Bone marrow (tissue), 2 donors: ENCODE results near the gene SAC3D1.

ENCODE experiments used
- DNase-seq, 2 donors: peaks; one replicate each; lab custom pipeline; 2025; lab: John Stamatoyannopoulos, UW

SAC3D1 gene

DNA sequence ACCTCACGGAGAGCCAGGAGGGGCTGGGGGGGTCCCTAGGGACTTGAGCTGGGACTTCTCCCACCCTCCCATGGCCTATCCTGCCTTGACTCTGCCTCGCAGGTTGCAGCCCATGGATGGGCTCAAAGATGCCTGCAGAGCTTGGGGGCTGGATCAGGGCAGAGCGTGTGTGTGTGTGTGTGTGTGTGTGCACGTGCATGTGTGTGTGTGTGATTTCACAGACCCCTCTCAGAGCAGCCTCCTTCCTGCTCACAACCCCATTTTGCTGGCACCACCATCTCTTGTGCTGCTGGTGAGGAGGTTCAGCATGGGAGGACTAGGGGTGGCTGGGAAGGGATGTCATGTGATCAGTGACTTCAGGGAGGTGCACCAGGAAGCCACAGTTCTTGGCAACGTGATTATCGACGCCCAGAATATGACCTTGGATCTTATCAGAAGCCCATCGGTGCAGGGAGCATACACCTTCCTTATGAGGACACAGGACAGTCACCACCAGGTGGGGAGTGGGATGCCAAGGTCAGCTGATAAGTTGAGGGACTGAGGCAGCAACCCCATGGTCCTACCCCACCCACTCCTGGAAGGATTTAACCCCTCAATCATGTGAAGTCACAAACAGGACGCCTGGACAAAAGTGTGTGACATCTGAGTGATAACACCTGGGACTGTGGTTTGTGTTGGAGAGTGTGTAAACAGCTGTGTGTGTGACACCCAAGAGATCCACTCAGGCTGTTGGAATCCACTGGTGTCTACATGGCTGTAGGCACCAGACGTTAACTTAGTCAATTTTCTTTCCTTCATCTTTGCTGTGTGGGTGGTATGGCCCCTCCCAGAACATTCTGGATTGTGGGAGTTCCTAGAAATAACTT lies 19.2 kb downstream of the SAC3D1 start:
- no peak for DNase-seq

DNA sequence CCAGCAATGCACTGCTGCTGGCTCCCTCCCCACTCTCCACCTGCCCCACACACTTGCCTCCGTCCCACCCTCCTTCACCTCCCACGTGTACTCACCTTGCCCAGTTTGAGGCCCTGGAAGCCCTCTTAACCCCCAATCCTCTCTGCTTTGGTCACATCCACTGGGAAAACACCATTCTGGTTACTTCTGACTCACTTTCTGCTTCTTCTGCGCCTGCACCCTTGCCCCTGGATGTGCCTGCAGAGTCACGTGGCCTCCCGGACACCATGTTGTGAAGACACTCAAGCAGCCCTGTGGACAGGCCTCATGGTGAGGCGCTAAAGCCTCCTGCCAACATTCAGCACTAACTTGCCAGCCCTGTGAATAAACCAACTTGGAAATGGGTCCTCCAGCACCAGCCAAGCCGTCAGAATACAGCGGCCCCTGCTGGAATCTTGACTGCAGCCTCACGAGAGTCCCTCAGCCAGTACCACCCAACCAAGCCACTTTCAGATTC lies 20.0 kb downstream of the SAC3D1 start:
- no peak for DNase-seq

DNA sequence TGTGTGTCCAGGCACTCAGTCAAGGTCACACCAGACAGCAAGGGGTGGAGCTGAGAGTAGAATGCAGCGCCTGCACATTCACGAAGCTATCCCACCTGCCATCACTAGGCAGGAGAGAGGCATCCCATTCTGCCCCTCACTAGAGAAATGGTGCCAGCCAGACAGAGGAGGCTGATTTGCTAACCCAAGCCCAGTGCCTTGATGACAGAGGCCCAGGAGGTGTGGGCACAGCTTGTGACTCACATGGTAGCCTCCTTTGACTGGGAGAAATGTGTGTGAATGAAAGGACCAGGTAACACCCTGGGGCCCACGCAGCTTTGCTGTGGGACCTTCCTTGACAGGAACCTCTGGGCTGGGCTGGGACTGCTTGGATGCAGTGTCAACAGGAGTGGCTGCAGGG lies 22.5 kb downstream of the SAC3D1 start:
- no peak for DNase-seq

DNA sequence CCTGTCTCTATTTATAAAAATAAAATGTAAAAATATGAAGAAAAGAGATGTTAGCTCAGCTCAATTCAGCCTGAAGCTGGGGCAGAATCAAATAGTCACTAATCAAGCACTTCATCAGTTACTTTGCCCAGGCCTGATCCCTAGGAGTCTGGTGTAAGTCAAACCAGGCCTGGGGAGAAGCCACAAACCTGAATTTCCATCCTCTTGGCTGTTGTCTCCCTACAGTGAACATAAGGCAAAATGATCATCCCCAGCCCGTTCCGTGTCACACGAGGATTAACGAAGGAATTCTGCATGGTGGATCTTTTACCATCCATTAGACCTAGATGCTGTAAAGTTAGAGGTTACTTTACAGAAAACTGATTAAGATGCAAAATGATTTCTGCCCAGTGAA lies 23.8 kb downstream of the SAC3D1 start:
- DNase-seq: no peak

DNA sequence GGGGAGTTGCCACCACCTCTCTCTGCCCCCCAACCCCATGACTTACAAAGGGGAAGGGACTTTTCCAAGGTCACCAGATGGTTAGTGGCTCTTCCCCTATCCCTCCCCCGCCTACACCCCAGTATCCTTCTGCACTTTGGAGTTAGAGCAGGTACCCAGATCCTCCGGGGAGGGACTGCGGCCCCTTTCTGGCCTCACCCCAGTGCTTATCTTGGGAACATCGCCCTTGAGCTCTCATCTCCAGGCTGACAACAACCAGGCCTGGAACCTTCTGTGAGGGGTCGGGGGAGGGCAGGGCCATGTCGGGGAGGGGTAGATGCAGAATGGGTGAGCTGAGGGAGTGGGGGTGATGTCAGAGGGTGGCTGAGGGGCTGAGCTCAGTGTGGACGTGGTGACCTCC lies 24.8 kb downstream of the SAC3D1 start:
- DNase-seq: no peak

DNA sequence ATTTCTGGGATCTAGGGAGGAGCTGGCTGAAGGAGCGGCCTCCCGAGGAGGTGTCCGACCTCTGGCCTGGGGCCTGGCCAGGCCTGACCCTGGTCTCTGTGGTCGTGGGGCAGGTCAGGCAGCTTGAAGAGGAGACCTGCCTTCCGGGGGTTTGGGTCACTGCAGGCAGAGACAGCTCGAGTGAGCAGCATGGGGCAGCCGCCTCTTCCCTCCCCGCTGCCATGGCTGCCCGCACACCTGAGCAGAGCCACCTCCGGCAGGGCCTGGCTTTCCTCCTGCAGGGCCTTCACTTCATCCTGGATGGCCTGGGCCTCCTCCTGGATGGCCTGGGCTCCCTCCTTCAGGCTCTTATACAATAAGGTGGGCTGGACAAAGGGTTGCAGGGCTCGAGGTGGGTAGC lies 25.3 kb downstream of the SAC3D1 start:
- DNase-seq: no peak

DNA sequence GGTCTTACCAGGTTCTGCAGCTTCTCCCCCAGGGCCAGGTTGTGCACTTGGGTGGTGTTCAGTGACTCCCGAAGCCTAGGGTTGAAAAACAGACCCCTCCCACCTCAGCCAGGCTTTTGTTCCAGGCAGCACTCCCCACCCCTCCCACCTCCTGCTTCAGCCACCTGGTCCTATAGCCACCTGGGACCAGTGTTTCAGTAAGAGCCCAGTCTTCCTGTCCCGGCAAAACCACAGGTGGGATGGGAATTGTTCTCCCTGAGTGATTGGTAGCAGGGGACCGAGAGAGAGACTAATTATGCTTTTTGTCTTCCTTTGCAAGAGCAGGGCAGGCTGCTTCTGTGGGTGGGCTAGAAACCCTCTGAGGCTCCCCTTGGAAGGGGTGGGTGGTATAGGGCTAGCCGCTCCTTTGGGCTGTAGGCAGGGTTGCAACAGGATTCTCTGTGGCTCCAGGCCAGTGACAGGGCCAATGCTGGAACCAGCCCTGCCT lies 25.8 kb downstream of the SAC3D1 start:
- no peak for DNase-seq

DNA sequence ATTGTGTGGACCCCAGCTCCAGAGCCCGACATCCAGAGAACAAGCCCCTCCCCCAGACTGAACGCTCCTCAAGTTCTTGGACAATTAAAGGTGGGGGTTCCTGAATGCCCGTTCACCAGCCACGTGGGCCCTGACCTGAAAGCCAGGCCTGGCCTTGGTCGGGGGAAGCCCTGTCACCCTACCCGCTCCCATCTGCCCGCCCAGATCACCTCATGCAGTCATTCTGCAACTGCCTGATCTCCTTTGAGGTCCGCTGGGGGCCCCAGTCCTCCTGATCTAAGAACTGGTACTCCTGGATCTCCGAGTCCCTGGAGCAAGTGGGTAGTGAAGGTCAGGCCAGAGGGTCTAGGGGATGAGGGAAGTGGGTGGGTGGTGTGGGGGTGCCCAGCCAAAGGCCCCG lies 26.4 kb downstream of the SAC3D1 start:
- DNase-seq: no peak

DNA sequence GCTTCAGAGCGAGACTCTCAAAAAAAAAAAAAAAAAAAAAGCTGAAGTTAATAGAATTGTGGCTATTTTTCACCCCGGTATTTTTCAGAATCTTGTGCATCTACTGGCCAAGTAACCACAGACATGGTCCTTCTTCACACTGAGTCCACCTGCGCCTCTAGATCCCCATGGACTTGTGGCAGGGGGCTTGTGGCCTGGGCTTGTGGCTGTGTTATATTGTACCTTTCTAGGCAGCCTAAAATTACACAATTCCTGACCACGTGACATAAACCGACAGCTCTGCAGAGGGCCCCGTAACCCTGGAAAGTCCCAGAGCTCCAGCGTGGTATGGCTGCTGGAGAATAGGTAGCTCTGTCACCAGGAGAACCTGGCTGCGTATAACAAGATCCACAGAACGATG lies 28.2 kb downstream of the SAC3D1 start:
- DNase-seq: peak in 1 of 2 donors; percentile 5

DNA sequence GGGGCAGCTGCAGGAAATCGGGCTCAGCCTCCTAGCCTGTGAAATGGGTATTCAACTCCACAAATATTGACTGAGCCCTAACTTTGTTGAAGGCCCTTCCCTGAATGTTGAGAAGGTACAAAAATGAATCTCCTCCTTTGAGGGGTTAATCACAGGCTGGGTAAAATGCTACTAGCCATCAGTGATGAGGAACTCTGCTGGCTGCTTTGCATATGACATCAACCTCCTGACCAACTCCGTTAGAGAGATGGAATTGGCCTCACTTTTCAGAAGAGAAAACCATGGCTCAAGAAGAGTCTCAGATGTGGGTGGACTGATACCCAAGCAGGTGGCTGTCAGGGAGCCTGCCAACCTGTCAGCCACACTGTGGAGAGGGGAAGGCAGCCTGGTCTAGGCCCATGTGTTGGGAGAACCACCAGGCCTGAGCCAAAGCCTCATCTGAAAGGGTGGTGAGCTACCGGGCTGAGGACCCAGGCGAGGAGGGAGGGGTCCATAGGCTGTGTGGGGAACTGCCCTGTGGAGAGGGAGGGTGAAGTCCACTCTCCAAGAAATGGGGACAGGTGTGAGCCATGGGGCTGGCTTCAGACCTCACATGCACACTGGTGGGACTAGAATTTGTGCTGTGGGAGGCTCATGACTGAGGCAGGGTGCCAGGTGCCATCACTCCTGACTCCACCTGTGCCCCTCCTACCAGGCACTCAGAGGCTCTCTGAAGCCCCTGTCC lies 31.1 kb downstream of the SAC3D1 start:
- no peak for DNase-seq

DNA sequence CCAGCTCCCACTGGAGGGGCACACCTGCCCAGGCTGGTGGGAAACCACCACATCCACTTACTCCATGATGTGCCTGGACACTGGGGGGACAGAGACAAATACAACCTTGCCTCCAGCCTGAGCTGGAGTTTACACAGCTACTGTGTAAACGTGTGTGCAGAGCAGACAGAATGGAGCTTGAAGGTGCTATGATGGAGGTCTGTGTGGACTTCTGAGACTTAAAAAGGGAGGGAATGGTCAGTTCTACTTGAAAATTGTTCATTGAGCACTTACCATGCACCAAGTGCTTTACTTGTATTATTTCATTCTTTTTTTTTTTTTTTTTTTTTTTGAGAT lies 31.6 kb downstream of the SAC3D1 start:
- DNase-seq: no peak

DNA sequence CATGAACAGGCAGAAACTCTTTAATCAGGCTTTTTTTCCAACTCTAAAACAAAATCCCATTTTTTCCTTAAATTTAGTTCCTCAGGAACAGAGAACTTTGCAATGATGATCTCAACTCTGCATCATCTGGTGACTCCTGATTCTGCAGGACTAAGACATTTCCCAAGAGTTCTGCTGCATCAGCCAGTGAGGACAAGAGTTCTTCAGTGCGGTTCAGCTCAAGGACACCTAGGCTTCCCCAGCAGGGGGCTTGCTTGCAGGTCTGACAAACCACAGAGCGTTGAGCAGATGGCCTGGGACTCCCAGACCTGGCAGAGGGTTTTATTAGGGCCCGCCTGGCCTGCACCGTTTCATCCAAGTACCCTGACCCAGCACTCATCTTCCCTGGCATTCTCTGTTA lies 36.4 kb downstream of the SAC3D1 start:
- no peak for DNase-seq

DNA sequence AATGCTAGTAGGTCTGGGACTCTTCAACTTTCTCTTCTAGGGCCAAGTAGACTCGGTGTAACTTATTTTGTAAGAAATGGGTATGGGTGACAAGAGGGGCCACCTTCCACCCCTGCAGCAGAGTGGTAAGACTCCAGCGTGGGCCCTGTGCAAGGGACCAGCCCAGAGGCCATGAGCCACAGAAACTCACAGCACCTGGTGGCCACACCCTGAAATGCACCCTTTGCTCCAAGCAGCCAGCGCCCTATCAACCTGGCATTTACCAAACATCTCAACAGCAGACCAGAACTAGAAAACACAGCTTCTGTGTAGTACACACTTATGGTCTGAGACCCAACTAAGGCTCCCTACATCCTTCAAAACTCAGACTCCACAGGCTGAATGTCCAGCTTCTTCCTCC lies 37.1 kb downstream of the SAC3D1 start:
- DNase-seq: peak in 1 of 2 donors; percentile 24

DNA sequence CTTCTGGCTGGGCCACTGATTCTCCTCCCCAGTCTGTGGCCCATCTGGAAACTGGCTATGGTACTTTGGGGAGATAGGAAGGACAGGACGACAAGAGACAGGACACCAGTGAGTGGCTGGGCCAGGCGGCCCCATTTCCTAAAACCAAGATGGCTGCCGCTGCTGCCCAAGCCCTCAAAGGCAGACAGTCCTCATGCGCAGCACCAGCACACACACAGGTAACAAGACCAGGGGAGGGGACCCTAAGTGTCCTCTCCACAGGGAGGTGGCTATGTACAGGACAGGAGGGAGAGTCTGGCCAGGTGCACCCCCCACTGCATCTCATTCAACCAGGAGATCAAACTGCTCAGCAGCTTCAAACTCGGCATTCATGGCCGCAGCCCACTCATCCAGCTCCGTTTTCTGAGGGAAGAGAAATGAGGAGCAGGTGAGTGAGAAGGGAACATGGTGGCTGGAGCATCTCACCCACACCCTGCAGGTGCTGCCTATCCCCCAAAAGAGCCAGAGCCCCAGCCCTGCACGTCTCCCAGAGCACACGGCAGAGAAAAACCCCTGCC lies 37.9 kb downstream of the SAC3D1 start:
- no peak for DNase-seq

DNA sequence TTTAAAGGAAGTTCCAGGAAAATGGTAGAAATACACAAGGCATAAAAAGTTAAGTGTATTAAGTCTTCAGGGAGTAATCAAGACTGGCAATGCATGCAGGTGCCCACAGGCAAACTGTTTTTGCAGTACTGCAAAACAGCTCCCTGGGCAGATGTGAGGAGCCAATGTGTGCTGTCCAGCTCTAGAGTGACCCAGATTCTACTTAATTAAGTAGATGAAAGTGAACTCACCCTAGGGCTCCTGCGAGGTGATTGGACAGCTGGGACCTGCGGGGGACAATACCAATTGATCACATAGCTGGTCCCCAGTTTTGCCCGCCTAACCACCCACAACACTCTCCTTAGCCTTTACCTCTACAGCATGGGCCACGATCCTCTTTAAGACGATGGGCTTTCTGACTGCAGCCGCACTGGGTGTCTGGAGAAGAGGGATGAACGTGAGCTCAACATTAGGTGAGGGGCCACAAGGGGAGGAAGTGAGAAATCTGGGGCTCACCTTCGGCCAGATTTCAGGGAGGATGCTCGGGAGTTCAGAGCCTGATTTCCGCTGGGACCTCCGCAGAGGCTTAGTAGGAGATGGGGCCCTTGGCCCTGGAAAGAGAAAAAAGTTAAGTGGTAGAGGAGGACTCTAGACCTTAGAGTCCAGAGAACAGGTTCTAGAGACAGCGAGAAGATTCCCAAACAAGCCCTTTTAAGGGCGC lies 42.3 kb downstream of the SAC3D1 start:
- DNase-seq: no peak

DNA sequence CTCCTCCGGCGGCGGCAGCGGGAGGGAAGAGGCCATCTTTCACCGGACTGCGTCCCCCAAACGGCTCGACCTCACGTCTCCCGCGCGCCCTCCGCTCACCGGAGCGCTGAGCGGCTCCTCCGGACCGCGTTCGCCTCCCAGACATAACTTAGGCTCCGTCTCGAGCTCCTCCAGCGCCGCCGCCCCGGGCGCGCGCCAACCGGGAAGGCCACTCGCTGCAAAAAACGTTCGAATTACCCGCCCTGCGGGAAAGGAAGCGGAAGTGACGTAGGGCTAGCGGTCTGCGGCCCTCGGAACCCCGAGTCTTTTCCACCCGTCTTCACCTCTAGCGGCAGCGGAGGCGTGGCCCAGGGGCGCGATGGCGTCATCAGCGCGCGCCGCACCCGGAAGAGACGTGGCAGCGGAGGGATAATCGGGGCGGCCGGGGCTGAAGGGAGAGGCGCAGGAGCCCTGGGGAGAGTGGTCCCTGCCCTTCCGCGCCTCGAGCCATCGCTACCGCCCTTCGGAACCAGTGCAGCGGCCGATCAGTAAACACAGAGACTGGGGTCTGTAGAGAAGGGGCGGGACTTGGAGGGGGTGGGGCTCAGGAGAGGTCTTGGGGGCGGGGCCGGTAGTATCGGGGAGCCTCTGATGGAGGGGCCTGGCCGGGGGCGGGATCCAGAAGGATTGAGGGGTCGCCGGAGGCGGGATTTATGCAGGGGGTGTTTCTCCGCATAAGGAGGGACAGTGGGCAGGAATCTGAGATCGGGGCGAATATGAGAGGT lies 43.0 kb downstream of the SAC3D1 start, which contains the start of the genes CDCA5 and ZFPL1:
Gene CDCA5, minus strand, starts transcription at position 207 of the 764 bp plus-strand sequence. Its CDS starts 62 bp downstream, at position 145.
Gene ZFPL1, plus strand, starts transcription at position 389 of the 764 bp plus-strand sequence. CDS start 477 bp downstream, outside the sequence.
- DNase-seq: peak; percentile 91 to 97

DNA sequence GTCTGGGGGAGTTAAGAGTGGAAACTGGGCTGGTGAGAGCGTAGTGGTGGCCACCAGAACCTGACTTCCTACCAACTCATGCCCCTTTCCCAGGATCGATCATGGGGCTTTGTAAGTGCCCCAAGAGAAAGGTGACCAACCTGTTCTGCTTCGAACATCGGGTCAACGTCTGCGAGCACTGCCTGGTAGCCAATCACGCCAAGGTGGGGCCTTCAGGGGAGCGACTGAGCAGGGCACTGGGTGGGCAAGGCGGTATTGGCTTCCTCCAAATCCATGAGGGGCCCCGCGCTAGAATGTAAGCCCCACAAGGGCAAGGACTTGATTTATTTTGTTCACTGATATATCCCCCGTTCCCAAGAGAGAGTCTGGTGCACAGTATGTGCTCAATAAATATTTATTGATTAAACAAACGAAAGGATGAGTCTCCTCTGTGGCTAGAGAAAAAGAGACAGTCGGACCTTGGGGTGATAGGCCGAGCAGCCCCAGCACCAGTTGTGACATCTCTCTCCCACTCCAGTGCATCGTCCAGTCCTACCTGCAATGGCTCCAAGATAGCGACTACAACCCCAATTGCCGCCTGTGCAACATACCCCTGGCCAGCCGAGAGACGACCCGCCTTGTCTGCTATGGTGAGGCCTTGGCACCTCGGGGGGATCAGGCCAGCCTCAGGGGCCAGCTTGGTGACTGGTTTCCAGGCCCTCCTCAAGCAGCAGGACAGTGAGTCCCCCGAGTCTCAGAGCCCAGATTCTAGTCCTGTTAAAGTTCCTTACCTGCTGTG lies 43.8 kb downstream of the SAC3D1 start:
- DNase-seq: no peak

DNA sequence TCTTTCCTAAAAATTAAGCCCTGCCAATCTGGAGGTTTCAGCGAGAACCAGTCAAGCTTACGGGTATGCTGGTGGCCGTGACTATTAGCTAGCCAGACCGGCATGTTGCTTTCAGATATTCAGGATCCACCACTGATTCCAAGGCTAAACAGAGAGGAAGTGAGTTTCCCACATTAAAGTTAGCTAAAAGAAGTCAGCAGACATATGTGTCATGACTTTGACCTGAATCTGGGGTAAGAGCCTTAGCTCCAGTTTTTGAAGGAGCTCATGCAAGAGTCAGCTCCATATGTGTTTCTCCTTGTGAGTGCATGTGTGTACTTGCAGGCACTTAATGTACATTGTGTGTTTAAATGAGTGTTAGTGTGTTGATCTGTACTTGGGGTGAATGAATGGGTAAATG lies 44.4 kb downstream of the SAC3D1 start:
- DNase-seq: no peak

DNA sequence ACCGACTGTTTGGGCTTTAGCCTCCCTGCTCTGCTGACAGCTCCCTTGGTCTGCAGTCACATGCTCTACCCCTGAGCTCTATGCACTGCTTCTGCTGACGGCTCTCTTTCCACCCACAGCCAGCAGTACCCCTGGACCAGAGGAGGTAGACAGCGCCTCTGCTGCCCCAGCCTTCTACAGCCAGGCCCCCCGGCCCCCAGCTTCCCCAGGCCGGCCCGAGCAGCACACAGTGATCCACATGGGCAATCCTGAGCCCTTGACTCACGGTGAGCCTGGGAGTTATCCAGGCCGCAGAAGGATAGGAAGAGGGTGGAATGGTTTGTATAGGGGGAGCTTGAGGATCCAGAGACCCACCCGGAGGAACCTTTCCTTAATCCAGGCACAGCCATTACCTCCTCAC lies 45.8 kb downstream of the SAC3D1 start:
- no peak for DNase-seq

DNA sequence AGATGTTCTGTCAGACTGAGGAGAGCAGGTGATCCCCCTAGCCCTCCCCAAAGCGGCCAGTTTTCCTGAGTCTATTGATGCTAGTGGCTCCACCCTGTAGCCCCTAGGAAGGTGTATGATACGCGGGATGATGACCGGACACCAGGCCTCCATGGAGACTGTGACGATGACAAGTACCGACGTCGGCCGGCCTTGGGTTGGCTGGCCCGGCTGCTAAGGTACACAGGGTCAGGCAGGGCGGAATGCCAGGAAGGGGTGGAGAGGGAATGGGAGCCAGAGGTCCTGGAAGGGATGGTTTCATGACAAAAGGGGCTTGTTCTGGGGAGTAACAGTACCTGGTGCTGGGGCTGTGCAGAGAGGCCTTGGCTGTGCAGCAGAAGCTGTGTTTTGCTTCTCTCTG lies 46.2 kb downstream of the SAC3D1 start:
- no peak for DNase-seq
